Stimulated activated CD4-positive, alpha-beta T cell treated with anti-CD3 and anti-CD28 coated beads, Interleukin-2, amount 100 ng/mL, for 48 hours (primary cell): ENCODE measurements around the gene RAB27A.
"Not testable (repeated sequence)": the region's sequence is repeated elsewhere in the genome, so short reads cannot be mapped to it uniquely, and the experiment has no call there.

ENCODE experiments used
- DNase-seq, 2 donors: peaks; one replicate each; pipeline ENCODE4 v3.0.0-alpha.2; 2020

RAB27A gene

GRCh38 chr15:55289746-55290527 lies at the start of gene RAB27A:
Gene RAB27A (minus strand): TSS chr15:55289813. CDS start chr15:55234934, 54,879 bp downstream.
- DNase-seq, result peak; percentile 71 to 75

DNA sequence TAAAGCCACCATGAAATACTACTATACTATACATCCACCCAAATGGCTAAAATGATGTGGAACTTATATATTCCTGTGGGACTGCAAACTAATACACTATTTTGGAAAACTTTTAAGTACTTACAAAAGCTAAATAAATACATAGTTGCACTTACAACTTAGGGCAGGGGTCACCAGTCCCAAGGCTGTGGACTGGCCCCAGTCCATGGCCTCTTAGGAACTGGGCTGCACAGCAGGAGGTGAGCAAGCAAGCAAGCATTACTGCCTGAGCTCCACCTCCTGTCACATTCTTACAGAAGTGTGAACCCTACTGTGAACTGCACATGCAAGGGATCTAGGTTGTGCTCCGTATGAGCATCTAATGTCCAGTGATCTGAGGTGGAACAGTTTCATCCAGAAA lies 47.5 kb upstream of the RAB27A start:
- DNase-seq, result no peak

DNA sequence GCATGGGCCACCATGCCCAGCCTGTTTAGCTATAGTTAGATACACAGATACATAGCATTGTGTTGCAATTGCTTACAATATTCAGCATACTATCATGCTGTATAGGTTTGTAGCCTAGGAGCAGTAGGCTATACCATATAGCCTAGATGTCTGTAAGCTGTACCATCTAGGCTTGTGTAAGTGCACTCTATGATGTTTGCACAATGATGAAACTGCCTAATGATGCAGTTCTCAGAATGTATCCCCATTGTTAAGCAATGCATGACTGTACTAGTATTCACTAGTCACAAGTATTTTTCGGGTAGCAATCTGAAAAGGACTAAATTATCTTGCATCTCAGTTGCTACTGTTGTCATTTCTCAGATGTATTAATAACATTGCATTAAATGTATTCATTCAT lies 45.4 kb upstream of the RAB27A start:
- no peak for DNase-seq

- DNase-seq, result no peak
These were observed 44.8 kb upstream of the RAB27A start for GRCh38 chr15:55334371-55334770.

DNA sequence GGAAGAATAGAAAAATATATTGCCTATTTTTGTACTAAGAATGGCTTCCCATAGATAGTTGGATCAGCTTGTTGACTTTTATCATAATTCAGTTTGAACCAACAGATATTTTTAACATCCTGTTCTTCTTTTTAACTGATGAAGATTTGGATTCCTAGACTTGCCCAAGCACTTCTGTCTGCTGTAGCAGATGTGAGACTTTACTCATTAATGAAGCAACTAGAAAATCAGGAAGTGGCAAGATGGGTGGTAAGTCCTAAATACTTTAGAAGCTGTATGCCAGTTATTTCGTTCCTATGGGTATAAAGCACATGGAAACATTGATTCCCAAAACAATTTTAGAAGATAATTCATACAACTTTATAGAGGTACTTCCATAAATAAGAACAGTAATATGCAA lies 37.8 kb upstream of the RAB27A start:
- DNase-seq, result no peak

GRCh38 chr15:55322467-55322866 lies 32.9 kb upstream of the RAB27A start:
- DNase-seq, result no peak

DNA sequence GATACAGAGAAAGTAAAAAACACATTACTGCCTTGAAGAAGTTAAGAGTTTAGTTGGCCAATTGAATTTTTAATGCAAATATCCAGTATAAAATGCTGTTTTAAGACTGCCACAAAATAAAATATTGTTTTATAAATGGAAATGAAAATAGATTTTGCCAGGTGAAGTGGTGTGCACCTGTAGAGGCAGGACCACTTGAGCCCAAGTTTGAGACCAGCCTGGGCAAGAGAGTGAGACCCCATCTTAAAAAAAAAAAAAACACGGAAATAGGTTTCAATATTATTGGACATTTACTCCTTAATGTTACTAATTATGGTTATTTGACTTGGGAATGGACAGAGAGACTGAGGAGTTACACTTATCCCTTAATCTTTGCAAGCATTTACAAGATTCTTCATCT lies 31.4 kb upstream of the RAB27A start:
- no peak for DNase-seq

DNA sequence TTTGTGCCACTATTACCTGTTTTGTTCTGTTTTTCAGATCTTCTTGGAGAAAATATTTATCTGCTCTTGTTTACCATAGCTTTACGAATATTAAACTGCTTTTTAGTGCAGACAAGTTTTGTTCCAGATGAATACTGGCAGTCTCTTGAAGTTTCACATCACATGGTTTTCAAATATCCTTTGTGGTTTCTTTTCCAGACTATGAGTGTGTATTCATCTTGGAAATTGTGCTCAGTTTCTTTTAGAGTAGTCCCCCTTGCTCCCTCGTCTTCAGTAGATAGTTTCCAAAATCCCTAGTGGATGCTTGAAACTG lies 30.6 kb upstream of the RAB27A start:
- no peak for DNase-seq

DNA sequence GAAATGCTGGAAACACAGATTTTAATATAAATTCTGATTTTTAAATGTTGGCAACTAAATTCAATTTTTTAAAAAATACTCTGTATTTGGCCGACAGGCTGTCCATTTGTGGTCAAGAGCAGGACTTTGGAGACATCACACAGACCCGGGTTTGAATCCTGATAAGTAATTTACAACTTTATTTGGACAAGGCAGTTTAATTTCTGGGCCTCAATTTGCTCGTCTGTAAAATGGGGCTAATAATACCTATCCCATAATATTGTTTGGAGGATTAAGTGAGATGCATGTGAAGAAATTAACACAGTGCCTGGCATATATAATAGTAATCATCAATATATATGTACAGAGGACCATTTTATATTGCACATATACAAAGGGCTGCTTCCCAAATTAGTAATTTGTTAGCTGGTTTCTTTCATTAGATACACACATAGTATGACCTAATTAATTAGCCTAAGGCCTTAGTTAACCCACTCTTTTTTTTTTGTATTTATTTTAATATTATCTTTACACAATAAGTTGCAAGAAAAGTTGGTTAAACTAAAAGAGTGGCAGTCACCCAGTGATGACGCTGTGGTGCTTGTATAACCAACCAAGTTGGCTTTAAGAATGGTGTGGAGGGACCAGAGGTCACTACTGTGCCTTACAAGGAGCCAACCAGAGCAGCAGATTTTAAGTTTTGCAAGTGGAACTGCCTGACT lies 30.1 kb upstream of the RAB27A start:
- DNase-seq, result no peak

- DNase-seq, result peak; percentile 68 to 69
These were observed 29.2 kb upstream of the RAB27A start, which contains the start of the genes PIGB and PIGBOS1 for GRCh38 chr15:55318588-55319494. Gene PIGB (plus strand): TSS chr15:55319222. CDS start chr15:55319251, 29 bp downstream. Gene PIGBOS1 (minus strand): TSS chr15:55319123. CDS start chr15:55317792, 1,331 bp downstream.

- not testable (repeated sequence) for DNase-seq
These were observed 13.2 kb upstream of the RAB27A start for GRCh38 chr15:55302801-55303200.

- no peak for DNase-seq
These were observed 7.7 kb upstream of the RAB27A start for GRCh38 chr15:55297315-55297714.

DNA sequence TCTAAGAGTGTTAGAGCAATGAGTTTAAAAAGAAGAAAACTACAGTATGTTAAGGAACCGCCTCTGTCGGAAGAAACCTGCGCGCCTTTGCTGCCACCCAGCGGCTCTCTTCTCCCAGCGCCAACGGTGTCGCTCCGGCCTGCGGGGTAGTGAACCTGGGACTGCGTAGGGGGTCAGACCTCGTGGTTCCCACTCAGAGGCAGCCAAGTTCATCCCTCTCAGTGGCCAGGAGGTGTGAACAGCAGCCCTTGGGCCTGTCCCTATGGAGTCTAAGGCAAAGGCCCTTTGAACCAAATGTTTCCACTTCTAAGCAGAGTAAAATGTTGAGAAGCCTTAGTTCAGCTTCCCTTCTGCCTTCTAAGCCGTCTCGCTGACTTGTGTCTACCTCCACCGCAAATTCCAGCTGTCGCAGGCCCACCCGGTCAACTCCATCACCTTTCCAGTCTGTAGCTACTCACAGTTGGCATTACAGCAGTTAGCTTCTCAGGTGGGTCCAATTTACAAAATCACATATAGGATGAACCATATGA lies 980 bp upstream of the RAB27A start:
- DNase-seq, result peak; percentile 78 to 80

DNA sequence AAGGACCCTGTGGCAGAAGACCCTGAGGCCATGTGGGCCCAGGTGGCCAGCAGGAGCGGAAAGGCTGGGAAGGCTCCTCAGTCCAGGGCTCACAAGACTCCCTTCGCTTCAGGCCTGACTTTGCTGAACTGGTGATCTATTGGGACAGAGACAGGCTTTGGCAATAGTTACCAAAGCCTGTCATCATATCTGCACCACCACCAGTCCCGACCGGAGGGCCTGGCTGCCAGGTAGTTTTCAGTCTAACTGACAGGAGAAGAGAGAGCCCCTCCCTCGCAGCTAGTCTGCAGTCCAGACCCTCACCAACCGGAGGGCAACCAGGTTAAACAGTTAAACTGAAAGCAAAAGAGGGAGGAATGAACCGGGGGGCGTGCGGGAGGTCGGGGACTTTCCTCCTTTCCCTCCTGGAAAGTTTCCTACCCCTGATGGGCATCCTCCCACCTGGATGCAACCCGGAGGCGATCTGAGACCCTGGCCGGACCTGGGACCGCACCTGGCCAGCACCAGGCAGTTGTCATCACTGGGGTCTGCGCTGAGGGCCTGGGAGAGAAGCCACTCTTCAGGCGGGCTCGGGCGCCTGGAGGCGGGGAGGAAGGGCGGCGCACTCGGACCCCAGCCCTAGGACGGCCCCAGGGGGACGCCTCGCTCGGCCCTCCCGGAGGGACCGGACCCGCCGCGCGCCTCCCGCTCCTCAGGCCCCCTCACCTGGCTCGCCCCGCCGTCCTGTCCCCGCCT lies 435 bp downstream of the RAB27A start:
- DNase-seq, result no peak

- no peak for DNase-seq
These were observed 1.5 kb downstream of the RAB27A start for GRCh38 chr15:55288006-55288717.

DNA sequence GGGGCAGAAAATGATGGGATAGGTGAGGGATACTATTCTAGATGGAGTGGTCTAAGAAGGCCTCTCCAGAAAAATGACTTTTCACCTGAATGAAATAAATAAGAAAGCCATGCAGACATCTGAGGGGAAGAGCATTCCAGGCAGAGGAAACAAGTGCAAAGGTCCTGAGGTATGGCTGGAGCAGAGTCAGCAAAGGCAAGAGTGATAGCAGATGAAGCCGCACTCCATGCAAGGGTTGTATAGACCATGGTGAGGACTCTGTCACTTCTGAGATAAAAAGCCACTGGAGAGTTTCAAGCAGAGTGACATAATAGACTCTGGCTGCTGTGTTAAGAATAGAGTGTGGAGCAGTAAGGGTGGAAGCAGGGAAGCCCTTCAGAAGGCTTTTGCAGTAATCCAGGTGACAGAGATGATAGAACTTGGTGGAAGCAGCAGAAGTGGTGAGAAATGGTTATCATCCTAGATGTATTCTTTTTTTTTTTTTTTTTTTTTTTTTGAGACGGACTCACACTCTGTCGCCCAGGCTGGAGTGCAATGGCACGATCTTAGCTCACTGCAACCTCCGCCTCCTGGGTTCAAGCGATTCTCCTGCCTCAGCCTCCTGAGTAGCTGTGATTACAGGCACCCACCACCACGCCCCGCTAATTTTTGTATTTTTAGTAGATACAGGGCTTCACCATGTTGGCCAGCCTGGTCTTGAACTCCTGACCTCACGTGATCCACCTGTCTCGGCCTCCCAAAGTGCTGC lies 3.0 kb downstream of the RAB27A start:
- not testable (repeated sequence) for DNase-seq

DNA sequence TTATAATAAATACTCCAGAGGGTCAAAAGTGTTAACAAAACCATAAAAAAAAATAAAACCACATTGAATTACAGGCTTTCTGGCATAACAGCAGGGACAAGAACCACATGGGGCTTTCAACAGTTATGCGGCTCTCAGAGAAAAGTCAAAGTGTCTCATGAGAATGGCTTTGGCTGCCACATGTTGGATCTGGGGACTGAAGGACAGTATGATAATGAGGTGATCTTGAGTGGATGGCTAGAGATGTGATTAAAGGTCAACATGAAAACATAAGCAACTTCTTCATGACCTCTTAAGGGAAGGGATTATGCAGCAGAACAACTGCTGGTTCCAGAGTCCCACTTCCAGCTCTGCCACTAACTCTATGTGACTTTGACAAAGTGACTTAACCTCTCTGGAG lies 5.2 kb downstream of the RAB27A start:
- DNase-seq, result no peak

- DNase-seq, result no peak
These were observed 6.0 kb downstream of the RAB27A start for GRCh38 chr15:55283379-55284147.

DNA sequence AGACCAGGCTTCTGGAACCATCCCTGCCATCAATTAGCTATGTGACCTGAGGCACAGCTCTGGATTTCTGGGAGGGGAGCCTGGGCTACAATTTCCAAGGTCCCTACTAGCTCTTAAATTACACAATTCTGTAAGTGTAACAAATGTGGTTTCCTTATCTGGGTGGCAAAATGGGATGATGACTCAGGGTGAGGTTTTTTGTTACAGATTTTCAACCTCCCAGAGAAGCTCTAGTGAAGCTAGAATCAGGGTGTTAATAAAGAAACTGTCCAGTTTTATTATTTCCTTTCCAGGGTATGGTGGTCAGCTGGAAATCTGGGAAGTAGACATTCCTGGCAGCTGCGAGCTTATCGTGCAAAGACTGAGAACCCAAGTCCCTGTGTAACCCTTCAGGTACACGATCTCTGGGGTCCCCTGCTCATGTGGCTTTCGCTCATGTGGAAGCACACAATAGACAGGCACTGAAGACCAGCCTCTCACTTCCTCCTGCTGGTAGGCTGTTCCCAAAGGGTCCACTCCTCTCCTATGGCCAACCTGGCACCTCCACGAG lies 7.3 kb downstream of the RAB27A start:
- DNase-seq, result no peak
